GM18870 (cell line): ENCODE measurements around the gene DUS3L.

ENCODE experiments used
- ATAC-seq: cut with Tn5 transposase; IDR thresholded peaks from one replicate; pipeline ENCODE4 v1.9.1; 2021; ENCODE audit warnings: moderate library complexity; ENCODE audit not compliant: unreplicated experiment

The DUS3L gene

GRCh38 chr19:5823579-5824281 is 32.8 kb upstream of the DUS3L start:
- ATAC-seq: no peak

DNA sequence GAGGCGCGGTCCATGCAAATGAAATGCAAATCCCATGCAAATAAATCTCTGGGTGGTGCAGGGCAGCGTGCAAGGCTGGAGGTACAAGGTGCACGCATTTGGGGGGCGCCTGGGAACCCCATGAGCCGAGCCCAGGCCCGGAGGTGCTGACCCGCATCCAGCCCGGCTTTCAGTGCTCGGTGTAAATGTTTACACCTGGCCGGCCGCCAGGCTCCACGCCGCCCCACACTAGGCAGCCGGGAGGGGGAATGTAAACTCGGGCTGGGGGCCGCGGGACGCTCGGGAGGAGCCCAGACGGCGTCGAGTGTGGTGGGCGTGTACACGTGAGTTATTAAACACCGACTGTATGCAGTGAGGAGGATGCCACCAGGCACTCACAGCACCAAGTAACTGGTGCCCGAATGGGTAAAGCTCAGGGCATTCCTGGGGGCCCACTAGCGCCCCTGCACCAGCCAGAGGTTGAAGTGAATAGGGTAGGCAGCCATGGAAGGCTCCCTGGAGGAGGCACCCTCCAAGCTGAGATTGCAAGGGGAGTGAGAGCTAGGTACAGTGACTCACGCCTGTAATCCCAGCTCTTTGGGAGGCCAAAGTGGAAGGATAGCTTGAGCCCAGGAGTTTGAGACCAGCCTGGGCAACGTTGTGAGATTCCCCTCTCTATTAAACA is 31.4 kb upstream of the DUS3L start:
- no peak for ATAC-seq

DNA sequence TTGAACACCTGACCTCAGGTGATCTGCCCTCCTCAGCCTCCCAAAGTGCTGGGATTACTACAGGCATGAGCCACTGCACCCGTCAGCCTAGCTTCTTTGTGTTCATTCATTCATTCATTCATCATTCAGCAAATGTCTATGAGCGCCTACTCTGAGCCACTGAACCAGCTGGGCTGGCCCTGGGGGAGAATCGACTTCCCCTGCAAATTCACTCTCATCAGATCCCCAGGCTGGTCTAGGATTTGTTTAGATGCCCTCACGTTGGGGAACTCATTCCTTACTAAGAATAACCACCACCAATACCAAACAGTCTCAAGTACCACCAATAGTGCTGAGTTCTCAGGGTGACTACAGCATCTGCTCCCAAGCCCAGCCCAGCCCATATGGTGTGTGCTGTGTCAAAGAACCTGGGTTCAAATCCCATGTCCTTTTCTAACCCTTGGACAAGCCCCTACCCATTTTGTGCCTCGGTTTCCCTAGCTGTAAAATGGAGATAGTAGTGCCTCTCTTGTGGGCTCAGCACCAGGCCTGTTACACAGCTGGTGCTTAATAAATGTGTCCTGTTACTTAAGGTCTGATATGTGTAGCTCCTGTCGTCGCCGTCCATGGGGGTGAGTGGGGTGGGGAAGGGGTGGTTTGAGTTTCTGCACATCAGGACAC is 30.7 kb upstream of the DUS3L start:
- no peak for ATAC-seq

DNA sequence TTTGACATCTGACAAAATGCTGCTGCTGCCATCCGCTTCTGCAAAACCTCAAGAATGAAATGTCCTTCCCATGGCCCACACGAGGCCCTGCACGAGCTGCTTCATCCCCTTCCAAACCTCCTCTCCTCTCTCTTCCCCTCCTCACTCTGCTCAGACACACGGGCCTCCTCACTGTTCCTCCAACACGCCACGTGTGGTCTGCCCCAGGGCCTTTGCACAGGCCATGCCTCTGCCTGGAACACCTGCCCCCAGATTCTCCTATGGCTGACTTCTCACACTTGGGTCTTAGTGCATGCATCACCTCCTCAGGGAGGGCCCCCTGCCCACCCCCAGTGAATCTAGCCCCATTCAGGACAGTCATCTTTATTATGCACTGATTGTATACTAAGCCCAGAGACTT is 29.8 kb upstream of the DUS3L start:
- ATAC-seq: no peak

- ATAC-seq: no peak
Measured at GRCh38 chr19:5818594-5818993, 27.6 kb upstream of the DUS3L start.

- no peak for ATAC-seq
Measured at GRCh38 chr19:5817218-5817617, 26.3 kb upstream of the DUS3L start.

GRCh38 chr19:5814852-5815246 is 23.9 kb upstream of the DUS3L start:
- ATAC-seq: no peak

GRCh38 chr19:5814123-5814851 is 23.3 kb upstream of the DUS3L start:
- no peak for ATAC-seq

GRCh38 chr19:5811117-5811516 is 20.2 kb upstream of the DUS3L start:
- ATAC-seq: no peak

GRCh38 chr19:5809469-5809868 is 18.5 kb upstream of the DUS3L start:
- no peak for ATAC-seq

GRCh38 chr19:5809053-5809452 is 18.1 kb upstream of the DUS3L start:
- ATAC-seq: no peak

- ATAC-seq: no peak
Measured at GRCh38 chr19:5808120-5808816, 17.3 kb upstream of the DUS3L start.

- ATAC-seq: no peak
Measured at GRCh38 chr19:5806905-5807304, 15.9 kb upstream of the DUS3L start.

GRCh38 chr19:5806133-5806489 is 15.1 kb upstream of the DUS3L start:
- no peak for ATAC-seq

- ATAC-seq: no peak
Measured at GRCh38 chr19:5805462-5806132, 14.6 kb upstream of the DUS3L start.

DNA sequence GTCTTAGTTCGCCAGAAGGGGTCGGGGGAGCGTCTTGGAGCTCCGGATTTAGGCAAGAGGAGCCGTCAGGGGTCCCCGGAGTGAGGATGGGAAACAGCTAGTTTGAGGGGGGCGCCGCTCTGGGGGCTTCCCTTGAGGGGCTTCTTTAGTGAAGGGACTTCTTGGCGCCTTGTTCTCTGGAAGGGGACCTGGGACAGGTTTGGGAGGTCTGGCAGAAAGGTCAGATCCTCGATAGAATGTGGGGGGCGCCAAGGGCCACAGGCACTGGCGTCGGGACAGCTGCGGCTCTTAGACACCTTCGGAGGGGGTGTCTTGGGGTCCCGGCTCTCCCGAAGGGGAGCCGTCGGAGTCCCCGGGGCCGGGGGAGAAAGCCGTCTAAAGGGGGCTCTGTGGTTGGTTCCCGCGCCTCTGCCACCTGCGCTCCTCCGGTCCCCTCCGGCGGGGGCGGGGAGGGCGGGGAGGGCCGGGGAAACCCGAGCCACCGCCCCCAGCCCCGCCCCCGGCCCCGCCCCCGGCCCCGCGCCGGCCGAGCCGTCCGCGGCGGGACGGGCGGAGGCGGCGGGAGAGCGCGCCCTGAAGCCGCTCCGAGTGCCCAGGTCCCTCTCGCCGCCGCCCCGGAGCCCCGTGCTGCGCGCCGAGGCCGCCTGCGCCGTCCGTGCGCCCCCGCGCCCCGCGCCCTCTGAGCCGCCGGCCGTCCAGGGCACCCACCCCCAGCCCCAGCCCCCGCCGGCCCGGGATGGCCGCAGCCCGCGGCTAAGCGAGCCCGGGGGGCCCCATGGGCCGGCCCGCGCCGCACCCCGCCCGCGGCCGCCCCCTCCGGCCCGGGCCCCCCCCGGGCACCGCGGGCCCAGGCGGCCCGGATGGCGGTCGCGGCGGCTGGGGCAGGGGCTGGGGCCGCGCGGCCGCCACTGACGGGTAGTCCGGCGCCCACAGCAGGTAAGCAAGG is 13.8 kb upstream of the DUS3L start, which contains the start of gene NRTN:
TSS of gene NRTN (plus strand) at position 552 of the 946 bp plus-strand sequence. CDS start 19,099 bp downstream, outside the sequence.
- ATAC-seq: no peak

DNA sequence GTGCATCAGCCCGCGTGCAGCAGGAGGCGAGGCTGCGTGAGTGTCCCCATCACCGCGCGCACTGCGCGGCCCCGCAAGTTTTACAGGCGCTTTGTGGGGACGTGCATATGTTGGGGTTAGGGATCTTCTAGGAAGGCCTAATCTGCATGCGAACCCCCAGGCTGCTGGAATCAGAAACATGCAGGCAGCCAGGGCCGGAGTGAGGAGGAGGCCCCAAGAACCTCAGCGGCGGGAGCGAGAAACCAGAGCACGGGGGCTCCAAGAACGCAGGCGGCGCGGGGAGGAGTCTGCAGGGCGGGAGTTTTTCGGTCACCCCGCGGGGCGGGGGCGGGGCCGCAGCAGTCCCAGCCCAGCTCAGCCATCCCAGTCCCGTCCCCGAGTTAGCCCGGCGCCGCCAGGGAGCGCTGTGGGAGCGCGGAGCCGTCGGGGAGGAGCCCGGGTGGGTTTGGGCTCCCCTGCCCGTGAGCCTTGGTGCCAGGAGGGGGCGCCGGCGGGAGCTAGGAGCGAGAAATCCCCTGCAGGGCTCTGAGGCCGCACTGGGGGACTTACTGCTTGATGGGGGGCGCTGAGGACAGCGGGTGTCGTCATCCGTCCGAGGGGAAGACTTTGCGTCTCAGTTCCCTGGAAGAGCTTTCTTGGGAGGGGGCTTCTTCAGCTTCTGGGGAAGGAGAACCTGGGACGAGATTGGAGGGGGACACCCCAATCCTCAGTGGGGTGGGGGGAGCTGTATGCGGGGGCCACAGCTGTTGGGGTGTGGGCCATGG is 13.0 kb upstream of the DUS3L start:
- no peak for ATAC-seq

DNA sequence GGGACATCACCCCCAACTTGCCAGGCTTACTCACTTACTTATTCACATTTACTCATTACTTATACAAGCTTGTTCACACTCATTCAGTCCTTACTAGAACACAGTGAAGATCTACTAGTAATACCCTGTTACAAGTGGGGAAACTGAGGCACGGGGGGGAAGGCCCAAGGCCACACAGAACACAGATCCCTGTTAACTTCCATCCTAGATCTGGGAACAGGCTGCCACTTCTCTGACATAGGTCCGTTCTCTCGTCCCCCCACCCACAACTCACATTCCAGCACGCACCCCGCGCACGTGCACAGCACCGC is 12.4 kb upstream of the DUS3L start:
- ATAC-seq: no peak
